8988T (cell line): ENCODE data around the gene KRTAP2-4.
"Not testable (repeated sequence)": the region's sequence is repeated elsewhere in the genome, so short reads cannot be mapped to it uniquely, and the experiment has no call there.

Source experiments
- DNase-seq: peaks from one replicate; pipeline ENCODE4 v3.0.0; 2011

Gene KRTAP2-4

DNA sequence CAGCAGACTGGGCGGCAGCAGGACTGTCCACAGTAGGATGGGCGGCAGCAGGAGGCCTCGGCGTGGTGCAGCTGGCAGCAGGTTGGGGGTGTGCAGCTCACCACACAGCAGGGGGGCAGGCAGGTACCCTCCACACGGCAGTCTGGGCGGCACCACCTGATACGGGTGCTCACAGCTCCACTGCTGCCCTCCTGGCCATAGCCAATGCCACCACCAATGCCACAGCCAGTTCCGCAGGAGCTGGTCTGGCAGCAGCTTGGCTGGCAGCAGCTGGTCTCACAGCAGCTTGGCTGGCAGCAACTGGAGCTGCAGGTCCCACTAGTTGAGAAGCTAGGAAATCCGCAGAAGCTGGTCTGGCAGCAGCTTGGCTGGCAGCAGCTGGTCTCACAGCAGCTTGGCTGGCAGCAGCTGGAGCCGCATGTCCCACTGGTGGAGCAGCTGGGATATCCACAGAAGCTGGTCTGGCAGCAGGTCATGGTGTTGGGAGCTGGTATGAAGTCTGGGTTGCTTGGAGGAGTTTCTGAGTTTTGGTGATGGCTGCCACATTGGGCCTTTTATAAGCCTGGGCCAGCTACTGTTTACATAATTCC lies 31.2 kb downstream of the KRTAP2-4 start, which contains the start of gene KRTAP1-3:
Gene KRTAP1-3 (minus strand): TSS at position 529 of the 590 bp plus-strand sequence. CDS start 53 bp downstream, at position 476.
- DNase-seq = not testable (repeated sequence)

DNA sequence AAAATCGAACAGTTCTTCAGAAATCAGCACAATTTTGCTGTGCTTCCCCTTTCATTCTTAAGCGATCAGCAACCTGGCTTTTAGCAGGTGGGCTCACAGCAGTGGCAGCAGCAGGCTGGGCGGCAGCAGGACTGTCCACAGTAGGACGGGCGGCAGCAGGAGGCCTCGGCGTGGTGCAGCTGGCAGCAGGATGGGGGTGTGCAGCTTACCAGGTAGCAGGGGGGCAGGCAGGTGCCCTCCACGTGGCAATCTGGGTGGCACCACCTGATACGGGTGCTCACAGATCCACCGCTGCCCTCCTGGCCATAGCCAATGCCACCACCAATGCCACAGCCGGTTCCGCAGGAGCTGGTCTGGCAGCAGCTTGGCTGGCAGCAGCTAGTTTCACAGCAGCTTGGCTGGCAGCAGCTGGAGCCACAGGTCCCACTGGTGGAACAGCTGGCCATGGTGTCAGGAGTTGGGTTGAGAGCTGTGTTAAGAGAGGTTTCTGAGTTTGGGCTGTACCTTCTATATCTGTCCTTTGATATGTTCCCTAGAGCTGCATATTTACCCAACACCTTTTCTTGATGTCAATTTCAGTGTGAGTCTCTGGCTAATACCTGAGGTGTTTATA lies 35.9 kb downstream of the KRTAP2-4 start, which contains the start of gene KRTAP1-4:
Gene KRTAP1-4 (minus strand): TSS at position 563 of the 613 bp plus-strand sequence. CDS start 117 bp downstream, at position 446.
- DNase-seq = no peak

DNA sequence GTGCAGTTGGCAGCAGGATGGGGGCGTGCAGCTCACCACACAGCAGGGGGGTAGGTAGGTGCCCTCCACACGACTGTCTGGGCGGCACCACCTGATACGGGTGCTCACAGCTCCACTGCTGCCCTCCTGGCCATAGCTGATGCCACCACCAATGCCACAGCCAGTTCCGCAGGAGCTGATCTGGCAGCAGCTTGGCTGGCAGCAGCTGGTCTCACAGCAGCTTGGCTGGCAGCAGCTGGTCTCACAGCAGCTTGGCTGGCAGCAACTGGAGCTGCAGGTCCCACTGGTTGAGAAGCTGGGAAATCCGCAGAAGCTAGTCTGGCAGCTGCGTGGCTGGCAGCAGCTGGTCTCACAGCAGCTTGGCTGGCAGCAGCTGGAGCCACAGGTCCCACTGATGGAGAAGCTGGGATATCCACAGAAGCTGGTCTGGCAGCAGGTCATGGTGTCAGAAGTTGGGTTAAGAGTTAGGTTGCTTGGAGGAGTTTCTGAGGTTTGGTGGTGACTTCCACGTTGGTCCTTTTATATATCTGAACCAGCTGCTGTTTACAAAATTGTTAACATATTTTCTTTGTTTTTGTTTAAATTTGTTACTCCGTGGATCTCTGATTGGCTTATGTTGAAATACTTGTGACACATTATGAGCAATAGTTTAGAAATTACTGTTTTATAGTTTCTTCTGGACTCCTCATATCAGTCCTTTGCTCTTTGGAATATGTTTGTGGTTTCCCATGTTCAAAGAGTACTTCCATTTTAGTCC lies 38.8 kb downstream of the KRTAP2-4 start, which contains the start of gene KRTAP1-5:
Gene KRTAP1-5 (minus strand): TSS at position 494 of the 757 bp plus-strand sequence. CDS start 53 bp downstream, at position 441.
- DNase-seq = no peak

DNA sequence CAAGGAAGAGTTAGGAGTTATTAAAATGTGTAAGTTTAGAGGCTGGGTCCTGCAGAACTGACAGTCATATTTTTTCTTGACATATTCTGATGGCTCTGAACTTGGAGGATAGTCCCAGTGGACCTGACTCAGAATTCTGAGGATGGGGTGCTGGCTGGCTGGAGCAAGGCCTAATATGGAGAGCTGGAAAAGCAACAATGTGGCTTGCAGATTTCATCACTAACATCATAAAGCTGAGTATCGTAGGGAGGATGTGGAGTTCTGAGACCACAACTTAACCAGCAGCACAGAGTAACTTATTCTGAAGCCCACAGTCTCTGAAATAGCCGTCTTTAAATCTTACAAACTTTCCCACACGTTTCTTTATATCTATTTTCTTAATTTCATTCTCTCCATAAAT lies 41.0 kb downstream of the KRTAP2-4 start:
- no peak for DNase-seq

DNA sequence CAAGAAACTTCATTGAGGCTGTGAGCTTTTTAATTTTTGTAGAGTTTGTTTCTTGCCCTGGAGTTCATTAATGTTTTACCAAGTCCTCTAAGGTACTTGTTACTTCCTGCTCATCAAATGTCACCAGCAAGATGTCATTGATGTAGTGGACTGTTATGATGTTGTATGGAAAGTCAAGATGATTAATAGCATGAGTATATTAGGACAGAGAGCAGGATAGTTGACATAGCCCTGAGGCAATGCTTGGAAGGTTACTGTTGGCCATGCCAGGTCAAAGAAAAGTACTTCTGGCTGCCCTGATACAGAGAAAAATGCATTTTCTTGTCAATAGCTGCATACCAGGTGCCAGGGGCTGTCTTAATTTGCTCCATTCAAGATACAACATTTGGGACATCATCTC lies 45.3 kb downstream of the KRTAP2-4 start:
- no peak for DNase-seq

DNA sequence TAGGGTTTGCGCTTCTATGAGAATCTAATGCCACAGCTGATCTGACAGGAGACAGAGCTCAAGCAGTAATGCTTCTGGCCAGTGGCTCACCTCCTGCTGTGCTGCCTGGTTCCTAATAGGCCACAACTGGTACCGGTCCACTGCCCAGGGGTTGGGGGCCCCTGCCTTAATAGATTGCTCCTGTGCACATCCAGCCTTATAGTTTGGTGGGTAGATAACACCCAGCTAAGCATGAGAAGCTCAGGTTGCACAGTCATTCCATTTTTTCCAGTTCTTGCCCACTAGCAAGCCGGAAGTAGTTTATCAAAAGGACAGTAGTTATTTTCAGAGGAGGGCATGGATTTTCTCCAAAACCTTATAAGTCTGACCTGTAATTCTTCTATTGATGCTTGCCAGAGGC lies 46.3 kb downstream of the KRTAP2-4 start:
- no peak for DNase-seq

DNA sequence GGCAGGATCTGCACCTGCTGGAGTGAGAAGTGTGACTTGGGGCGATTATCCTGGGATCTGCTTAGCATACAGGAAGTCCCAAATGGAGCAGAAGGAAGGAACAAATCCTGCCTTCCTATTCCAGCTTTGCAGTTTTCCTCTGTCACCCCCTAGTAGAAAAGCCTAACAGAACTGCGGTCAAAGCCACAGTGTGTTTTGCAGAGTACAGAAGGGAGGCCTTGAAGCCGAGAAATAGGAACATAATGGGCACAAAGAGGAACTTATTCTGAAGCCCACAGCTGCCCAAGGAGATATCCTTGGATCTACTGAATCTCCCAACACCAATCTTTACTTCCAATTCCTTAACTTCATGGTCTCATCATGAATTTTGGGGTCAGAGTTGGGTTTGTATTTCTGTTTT lies 47.1 kb downstream of the KRTAP2-4 start:
- no peak for DNase-seq

DNA sequence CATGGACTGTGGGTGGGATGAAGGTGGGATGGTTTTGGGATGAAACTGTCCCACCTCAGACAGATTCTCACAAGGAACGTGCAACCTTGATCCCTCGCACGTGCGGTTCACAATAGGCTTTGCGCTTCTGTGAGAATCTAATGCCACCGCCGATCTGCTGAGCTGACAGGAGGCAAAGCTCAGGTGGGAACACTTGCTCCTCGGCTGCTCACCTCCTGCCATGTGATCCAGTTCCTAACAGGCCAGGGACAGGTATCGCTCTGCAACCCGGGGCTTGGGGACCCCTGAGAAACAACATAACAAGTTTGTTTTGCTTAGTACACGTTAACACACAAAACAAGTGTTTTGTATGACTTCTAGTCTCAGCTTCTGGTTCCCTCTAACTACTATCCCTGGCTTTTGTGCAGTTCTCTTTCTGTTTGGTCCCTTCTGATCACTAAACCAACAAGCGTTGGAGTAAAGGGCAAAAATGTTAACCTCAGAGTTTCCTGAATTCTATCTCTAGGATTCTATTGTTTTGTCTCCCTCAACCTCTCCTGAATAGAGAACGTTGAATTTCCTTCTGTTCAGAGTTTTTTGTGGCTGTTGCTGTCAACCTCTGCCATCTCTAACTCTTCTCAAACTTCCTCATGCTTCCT lies 49.0 kb downstream of the KRTAP2-4 start:
- no peak for DNase-seq

DNA sequence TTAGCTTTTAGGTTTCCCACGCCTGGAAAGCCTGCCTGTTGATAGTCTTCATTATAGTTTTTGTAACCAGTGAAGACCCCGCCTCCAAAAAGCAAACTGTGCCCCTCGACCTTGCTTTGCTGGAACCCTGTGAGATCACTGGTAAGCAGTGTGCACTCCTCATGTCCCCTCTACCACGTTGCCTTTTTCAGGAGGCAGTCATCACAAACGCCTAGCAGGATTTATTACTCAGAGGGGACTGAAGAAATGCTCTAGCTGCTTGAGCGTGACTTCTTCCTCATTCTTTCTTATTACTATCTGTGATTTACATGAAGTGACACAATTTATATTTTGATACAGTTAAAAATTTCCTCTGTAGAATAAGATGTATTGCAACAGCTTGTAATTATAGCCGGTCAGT lies 50.2 kb downstream of the KRTAP2-4 start:
- no peak for DNase-seq
